T-helper 2 cell treated with Interferon-gamma antibody and Interleukin-4, amounts not matched to agents 100 ng/mL and 5 ng/mL, for 36 hours (primary cell): ENCODE results near the gene GMNC. TPM values are rescaled to one million over a fixed set of nuclear protein-coding genes. Genes with fewer than 3 reads are reported as not detected.

Experiments
- intact Hi-C: fragments of 100-400 bp; cut with micrococcal nuclease; formaldehyde crosslinking; loops from one replicate; pipeline ENCODE4 v1.15.1; 2023
- total RNA-seq: library from RNA; stranded (reverse); gene quantifications from 2 replicates; pipeline ENCODE4 v1.2.3, GENCODE V29; 2022

Gene GMNC
- total RNA-seq, 1 donor from 2014 or later = not detected

GRCh38 chr3:190853464-190853863 lies 9.0 kb downstream of the GMNC start:
- intact Hi-C loops = no loop called here

GRCh38 chr3:190849607-190850006 lies 12.9 kb downstream of the GMNC start:
- intact Hi-C loops = no loop called here

GRCh38 chr3:190848870-190849269 lies 13.6 kb downstream of the GMNC start:
- intact Hi-C loops = no loop called here

- intact Hi-C loops = no loop called here
Measured at GRCh38 chr3:190847436-190847835, 15.1 kb downstream of the GMNC start.

GRCh38 chr3:190840146-190840545 lies 22.3 kb downstream of the GMNC start:
- intact Hi-C loops = no loop called here

- intact Hi-C loops = no loop called here
Measured at GRCh38 chr3:190831225-190831624, 31.3 kb downstream of the GMNC start.

GRCh38 chr3:190830031-190830430 lies 32.5 kb downstream of the GMNC start:
- intact Hi-C loops = no loop called here

GRCh38 chr3:190826018-190826417 lies 36.5 kb downstream of the GMNC start:
- intact Hi-C loops = no loop called here

GRCh38 chr3:190825386-190826016 lies 37.0 kb downstream of the GMNC start:
- intact Hi-C loops = no loop called here

- intact Hi-C loops = loop anchor here (5.0 kb wide), 1 partner anchor 240 kb away; no protein-coding TSS in a partner anchor
Measured at GRCh38 chr3:190811775-190812480, 50.6 kb downstream of the GMNC start.

GRCh38 chr3:190810957-190811356 lies 51.5 kb downstream of the GMNC start:
- intact Hi-C loops = loop anchor here (5.0 kb wide), 1 partner anchor 241 kb away; no protein-coding TSS in a partner anchor

- intact Hi-C loops = no loop called here
Measured at GRCh38 chr3:190809351-190809750, 53.1 kb downstream of the GMNC start.

GRCh38 chr3:190807719-190808375 lies 54.6 kb downstream of the GMNC start:
- intact Hi-C loops = no loop called here
